H9 (cell line): Measurements from ENCODE around the gene GNB1L. TPM values are rescaled to one million over a fixed set of nuclear protein-coding genes. Genes with fewer than 3 reads are reported as not detected.

ENCODE experiments used
- DNase-seq: peaks from one replicate; pipeline ENCODE4 v3.0.0-alpha.2; 2017
- H2AFZ ChIP-seq: one replicate; pipeline ENCODE4 v1.6.1; 2013; ENCODE audit warnings: mild to moderate bottlenecking, low read length, control low read depth, moderate library complexity
- H2AK5ac ChIP-seq: 2 replicates; pipeline ENCODE4 v1.6.1; 2013; ENCODE audit warnings: low read length, control low read depth, mixed read lengths; ENCODE audit not compliant: insufficient read length
- H2BK120ac ChIP-seq: one replicate; pipeline ENCODE4 v1.6.1; 2013; ENCODE audit warnings: low read depth, mild to moderate bottlenecking, low read length, control low read depth, inconsistent platforms; ENCODE audit not compliant: poor library complexity, severe bottlenecking
- H2BK12ac ChIP-seq: 2 replicates; pipeline ENCODE4 v1.6.1; 2013; ENCODE audit warnings: low read length, control low read depth, mixed read lengths, low read depth; ENCODE audit not compliant: insufficient read length
- H2BK15ac ChIP-seq: 2 replicates; pipeline ENCODE4 v1.6.1; 2013; ENCODE audit warnings: low read depth, low read length, control low read depth
- H2BK20ac ChIP-seq: one replicate; pipeline ENCODE4 v1.6.1; 2013; ENCODE audit warnings: low read depth, mild to moderate bottlenecking, low read length, control low read depth, inconsistent platforms; ENCODE audit not compliant: poor library complexity, severe bottlenecking
- H2BK5ac ChIP-seq: 2 replicates; pipeline ENCODE4 v1.6.1; 2013; ENCODE audit warnings: low read length, control low read depth, mixed read lengths; ENCODE audit not compliant: insufficient read length
- H3K14ac ChIP-seq: 2 replicates; pipeline ENCODE4 v1.6.1; 2013; ENCODE audit warnings: low read length, control low read depth; ENCODE audit not compliant: insufficient read depth
- H3K18ac ChIP-seq: 2 replicates; pipeline ENCODE4 v1.6.1; 2013; ENCODE audit warnings: low read depth, mild to moderate bottlenecking, mixed read lengths, low read length, control low read depth; ENCODE audit not compliant: insufficient read length
- H3K23ac ChIP-seq: 2 replicates; pipeline ENCODE4 v1.6.1; 2013; ENCODE audit warnings: low read length, control low read depth, mixed read lengths, low read depth; ENCODE audit not compliant: insufficient read length
- H3K23me2 ChIP-seq: 2 replicates; pipeline ENCODE4 v1.6.1; 2013; ENCODE audit warnings: low read depth, mild to moderate bottlenecking, mixed read lengths, low read length, control low read depth; ENCODE audit not compliant: insufficient read length, poor library complexity, severe bottlenecking
- H3K27ac ChIP-seq: 2 replicates; pipeline ENCODE4 v1.5.1; 2013; ENCODE audit warnings: low read length, control low read depth, mixed read lengths, low read depth; ENCODE audit not compliant: insufficient read length
- H3K27me3 ChIP-seq: 2 replicates; pipeline ENCODE4 v1.6.1; 2013; ENCODE audit warnings: low read length, control low read depth, inconsistent platforms; ENCODE audit not compliant: insufficient read depth
- H3K4ac ChIP-seq: 2 replicates; pipeline ENCODE4 v1.6.1; 2013; ENCODE audit warnings: low read depth, mild to moderate bottlenecking, control low read depth, inconsistent platforms, low read length, moderate library complexity
- H3K4me1 ChIP-seq: 2 replicates; pipeline ENCODE4 v1.6.1; 2013; ENCODE audit warnings: low read length, control low read depth, inconsistent platforms; ENCODE audit not compliant: insufficient read depth
- H3K4me2 ChIP-seq: 2 replicates; pipeline ENCODE4 v1.6.1; 2013; ENCODE audit warnings: low read length, control low read depth, mixed read lengths; ENCODE audit not compliant: insufficient read length, insufficient read depth
- H3K56ac ChIP-seq: 2 replicates; pipeline ENCODE4 v1.6.1; 2013; ENCODE audit warnings: low read depth, mild to moderate bottlenecking, mixed read lengths, low read length, control low read depth; ENCODE audit not compliant: insufficient read length
- H3K79me1 ChIP-seq: 2 replicates; pipeline ENCODE4 v1.6.1; 2013; ENCODE audit warnings: low read depth, mild to moderate bottlenecking, moderate library complexity, low read length, control low read depth, inconsistent platforms; ENCODE audit not compliant: insufficient read depth, poor library complexity, severe bottlenecking
- H3K79me2 ChIP-seq: 2 replicates; pipeline ENCODE4 v1.6.1; 2013; ENCODE audit warnings: low read length, control low read depth, inconsistent platforms; ENCODE audit not compliant: insufficient read depth
- H3K9ac ChIP-seq: 2 replicates; pipeline ENCODE4 v1.6.1; 2013; ENCODE audit warnings: low read length, control low read depth, mixed read lengths; ENCODE audit not compliant: insufficient read length; ENCODE audit errors: extremely low read depth
- H3K9me3 ChIP-seq: one replicate; pipeline ENCODE4 v1.6.1; 2013; ENCODE audit warnings: low read depth, low read length, inconsistent platforms; ENCODE audit not compliant: control insufficient read depth
- H3T11ph ChIP-seq: one replicate; pipeline ENCODE4 v1.6.1; 2013; ENCODE audit warnings: mild to moderate bottlenecking, low read length, control low read depth, inconsistent platforms
- H4K20me1 ChIP-seq: one replicate; pipeline ENCODE4 v1.6.1; 2013; ENCODE audit not compliant: control insufficient read depth, insufficient read length, insufficient read depth
- H4K5ac ChIP-seq: 2 replicates; pipeline ENCODE4 v1.6.1; 2013; ENCODE audit warnings: low read depth, mild to moderate bottlenecking, mixed read lengths, low read length, control low read depth; ENCODE audit not compliant: insufficient read length
- H4K8ac ChIP-seq: replicated peaks from 2 replicates; pipeline ENCODE4 v1.6.1; 2013; ENCODE audit warnings: low read length, control low read depth, mixed read lengths, low read depth; ENCODE audit not compliant: insufficient read length
- H4K91ac ChIP-seq: 2 replicates; pipeline ENCODE4 v1.6.1; 2013; ENCODE audit warnings: low read depth, mild to moderate bottlenecking, moderate library complexity, mixed read lengths, low read length, control low read depth; ENCODE audit not compliant: insufficient read length
- H3K27ac Mint-ChIP-seq, 3 experiments: 2 replicates in 2 of 3; 3 replicates in 1 of 3; pipeline ENCODE4 v1.8.0; 2020 to 2021; ENCODE audit warnings: mixed read lengths in 3 of 3, mild to moderate bottlenecking in 1 of 3, moderate library complexity in 1 of 3
- H3K27me3 Mint-ChIP-seq: 2 replicates; pipeline ENCODE4 v1.8.0; 2021; ENCODE audit warnings: low read depth, mild to moderate bottlenecking, moderate library complexity, mixed read lengths
- H3K36me3 Mint-ChIP-seq, 3 experiments: 2 replicates in 2 of 3; 3 replicates in 1 of 3; pipeline ENCODE4 v1.8.0; 2020 to 2021; ENCODE audit warnings: low read depth in 3 of 3, mixed read lengths in 3 of 3; ENCODE audit not compliant: insufficient read depth in 1 of 3
- H3K4me1 Mint-ChIP-seq, 2 experiments: 2 replicates each; pipeline ENCODE4 v1.8.0; 2020; ENCODE audit warnings: mixed read lengths in 2 of 2
- H3K4me3 Mint-ChIP-seq, 2 experiments: 2 replicates in 1 of 2; 3 replicates in 1 of 2; pipeline ENCODE4 v1.8.0; 2020 to 2021; ENCODE audit warnings: mild to moderate bottlenecking in 2 of 2, mixed read lengths in 2 of 2, moderate library complexity in 1 of 2
- H3K9me3 Mint-ChIP-seq, 2 experiments: 2 replicates in 1 of 2; 3 replicates in 1 of 2; pipeline ENCODE4 v1.8.0; 2020; ENCODE audit warnings: mild to moderate bottlenecking in 2 of 2, mixed read lengths in 2 of 2, moderate library complexity in 1 of 2
- CTCF ChIP-seq: fragments of 200-600 bp; sonication (generic); conservative IDR thresholded peaks from 3 replicates; pipeline ENCODE4 v1.8.0; 2021; ENCODE audit warnings: antibody characterized with exemption, mild to moderate bottlenecking
- total RNA-seq: library from RNA; stranded (reverse); gene quantifications from 2 replicates; pipeline ENCODE4 v1.2.1, GENCODE V29; 2021

GNB1L gene
- total RNA-seq, 1 experiment from 2014 or later, result 22.4 TPM

- Histone ChIP-seq H4K8ac (no peak overlapping the region), H4K91ac (no peak overlapping the region), H3K4me2 (no peak overlapping the region), H2AK5ac (no peak overlapping the region), H3K4ac (no peak overlapping the region), H3K23me2 (no peaks in the 10 kb centered on the region), H3K27ac (no peak overlapping the region), H2BK20ac (no peak overlapping the region), H3K79me2 (no peaks in the 10 kb centered on the region), H2BK12ac (no peak overlapping the region), H4K5ac (no peak overlapping the region), H3K27me3 (no peaks in the 10 kb centered on the region), H3K9ac (no peak overlapping the region), H3K14ac (no peak overlapping the region), H2BK5ac (no peak overlapping the region), H2BK15ac (no peak overlapping the region), H3K56ac (no peak overlapping the region), H3K79me1 (no peaks in the 10 kb centered on the region), H3K9me3 (no peaks in the 10 kb centered on the region), H2AFZ (no peak overlapping the region), H3K4me1 (no peaks in the 10 kb centered on the region), H4K20me1 (no peaks in the 10 kb centered on the region), H2BK120ac (no peak overlapping the region), H3K18ac (no peak overlapping the region), H3T11ph (no peak overlapping the region), H3K23ac (no peak overlapping the region)
- peaks cover 0 to 3% (median 0%) of the 10 kb centered on the region in 3 experiments; a peak in 4 of 7 replicates for H3K36me3 Mint-ChIP-seq
- no peak overlapping the region for H3K4me3 Mint-ChIP-seq
- no peak overlapping the region for H3K27ac Mint-ChIP-seq
- DNase-seq, result no peak
- H3K4me1 Mint-ChIP-seq, result 0 out of 4 replicates have a peak, but pooled peaks cover 0 to under 1% of the 10 kb centered on the region in 2 experiments
- H3K9me3 Mint-ChIP-seq, result no peaks in the 10 kb centered on the region; a peak in 2 of 5 replicates
- TF ChIP-seq CTCF, result no peak
- H3K27me3 Mint-ChIP-seq, result no peaks in the 10 kb centered on the region; the same call in 1 of the 2 replicates
These were observed 62.8 kb downstream of the GNB1L start for GRCh38 chr22:19791894-19792293.
